ENCODE results near the gene KBTBD7. TPM values are rescaled to one million over a fixed set of nuclear protein-coding genes. Genes with fewer than 3 reads are reported as not detected.

Gene KBTBD7
- total RNA-seq, 2 donors from 2014 or later = 11.7 to 15.9 TPM

DNA sequence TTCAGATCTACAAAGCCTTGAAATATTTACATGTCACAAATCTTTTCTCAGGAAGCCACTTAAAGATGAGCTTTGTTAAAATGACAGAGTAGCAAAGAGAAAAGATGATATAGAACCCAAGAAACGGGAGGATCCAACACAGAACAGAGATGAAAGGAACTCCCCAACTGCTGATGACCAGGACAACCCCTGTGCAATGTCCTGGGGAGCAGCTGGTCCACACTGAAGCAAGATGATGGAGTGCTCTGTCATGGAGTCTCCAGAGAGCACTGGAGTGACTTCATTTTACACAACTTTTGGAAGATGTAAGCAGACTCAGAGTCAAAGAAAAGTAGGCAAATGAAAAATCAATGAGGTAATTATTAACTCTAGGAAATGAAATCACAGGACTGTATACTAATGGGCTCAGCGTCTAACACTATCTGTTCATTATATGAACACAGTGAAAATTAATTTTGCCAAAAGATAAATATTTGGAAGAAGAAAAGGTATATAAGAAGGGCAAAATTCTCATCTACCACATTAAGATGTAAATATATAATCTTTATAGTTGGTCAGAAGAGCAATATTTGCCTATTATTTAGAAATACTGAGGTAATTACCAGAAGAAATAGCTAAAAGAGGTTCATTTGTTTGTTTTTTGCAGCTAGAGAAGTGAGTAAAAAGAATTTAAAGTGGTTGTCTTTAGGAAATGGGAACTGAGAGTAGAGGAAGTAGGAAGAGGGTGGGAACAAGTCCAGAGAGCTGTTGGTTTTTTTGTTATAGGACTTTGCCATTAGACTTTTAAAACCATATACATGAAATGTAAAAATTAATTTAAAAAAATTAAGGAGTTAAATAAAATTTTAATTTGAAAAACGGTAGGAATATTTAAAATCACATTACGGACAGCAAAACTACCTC, 38.5 kb upstream of the KBTBD7 start:
- peaks cover 19% of the 10 kb centered on the region for H3K36me3 ChIP-seq (ENCODE audit: control insufficient read depth, insufficient read depth, low read length)
- no peak overlapping the region for H3K27ac ChIP-seq (ENCODE audit: low read depth, low read length)
- no peak overlapping the region for H3K4me3 Mint-ChIP-seq
- no peaks in the 10 kb centered on the region for H3K9me3 Mint-ChIP-seq
- TF ChIP-seq, protein P1, sequence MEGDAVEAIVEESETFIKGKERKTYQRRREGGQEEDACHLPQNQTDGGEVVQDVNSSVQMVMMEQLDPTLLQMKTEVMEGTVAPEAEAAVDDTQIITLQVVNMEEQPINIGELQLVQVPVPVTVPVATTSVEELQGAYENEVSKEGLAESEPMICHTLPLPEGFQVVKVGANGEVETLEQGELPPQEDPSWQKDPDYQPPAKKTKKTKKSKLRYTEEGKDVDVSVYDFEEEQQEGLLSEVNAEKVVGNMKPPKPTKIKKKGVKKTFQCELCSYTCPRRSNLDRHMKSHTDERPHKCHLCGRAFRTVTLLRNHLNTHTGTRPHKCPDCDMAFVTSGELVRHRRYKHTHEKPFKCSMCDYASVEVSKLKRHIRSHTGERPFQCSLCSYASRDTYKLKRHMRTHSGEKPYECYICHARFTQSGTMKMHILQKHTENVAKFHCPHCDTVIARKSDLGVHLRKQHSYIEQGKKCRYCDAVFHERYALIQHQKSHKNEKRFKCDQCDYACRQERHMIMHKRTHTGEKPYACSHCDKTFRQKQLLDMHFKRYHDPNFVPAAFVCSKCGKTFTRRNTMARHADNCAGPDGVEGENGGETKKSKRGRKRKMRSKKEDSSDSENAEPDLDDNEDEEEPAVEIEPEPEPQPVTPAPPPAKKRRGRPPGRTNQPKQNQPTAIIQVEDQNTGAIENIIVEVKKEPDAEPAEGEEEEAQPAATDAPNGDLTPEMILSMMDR (conservative IDR thresholded peaks at IDR 0.05) = no peak
- no peak for DNase-seq
- H3K9me3 ChIP-seq (ENCODE audit: control insufficient read depth, low read length) = no peaks in the 10 kb centered on the region
- 71 to 84% methylated on average over 1 to 2 of the region's 4 CpGs for WGBS, 2 experiments (ENCODE audit: insufficient coverage in 1 of 2, insufficient read length in 1 of 2)
- H3K9ac ChIP-seq (ENCODE audit: extremely low read depth, low read length, poor library complexity, severe bottlenecking) = no peak overlapping the region
- no peak overlapping the region for H3K4me3 ChIP-seq (ENCODE audit: low read length)
- no peaks in the 10 kb centered on the region for H3K27me3 Mint-ChIP-seq (ENCODE audit: insufficient read depth)
- H3K27me3 ChIP-seq (ENCODE audit: control insufficient read depth, insufficient read depth, low read length, poor library complexity, severe bottlenecking) = no peaks in the 10 kb centered on the region
- peaks cover 8% of the 10 kb centered on the region for H3K4me1 Mint-ChIP-seq
- no peak overlapping the region for H3K27ac Mint-ChIP-seq
- no peaks in the 10 kb centered on the region for H3K4me1 ChIP-seq (ENCODE audit: control insufficient read depth, insufficient read depth, low read length)
- H3K36me3 Mint-ChIP-seq (ENCODE audit: low read depth) = peaks cover 16% of the 10 kb centered on the region

DNA sequence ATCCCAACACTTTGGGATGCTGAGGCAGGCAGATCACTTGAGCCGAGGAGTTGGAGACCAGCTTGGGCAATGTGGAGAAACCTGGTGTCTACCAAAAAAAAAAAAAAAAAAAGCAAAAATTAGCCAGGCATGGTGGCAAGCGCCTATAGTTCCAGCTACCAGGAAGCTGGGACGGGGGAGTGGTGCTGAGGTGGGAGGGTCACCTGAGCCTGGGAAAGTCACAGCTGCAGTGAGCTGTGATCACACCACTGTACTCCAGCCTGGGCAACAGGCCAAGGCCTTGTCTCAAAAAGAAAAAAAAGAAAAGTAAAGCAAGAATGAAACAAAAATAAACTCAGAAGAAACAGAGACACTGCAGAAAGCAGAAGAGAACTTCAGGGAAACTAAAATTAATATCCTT, 37.4 kb upstream of the KBTBD7 start:
- Mint-ChIP-seq H3K4me3 (no peak overlapping the region), H3K9me3 (no peaks in the 10 kb centered on the region), H3K4me1 (peaks cover 8% of the 10 kb centered on the region), H3K27ac (peak overlapping the region; percentile 42), H3K36me3 (ENCODE audit: low read depth) (peaks cover 16% of the 10 kb centered on the region), H3K27me3 (ENCODE audit: insufficient read depth) (no peaks in the 10 kb centered on the region)
- Histone ChIP-seq H3K9ac (ENCODE audit: extremely low read depth, low read length, poor library complexity, severe bottlenecking) (no peak overlapping the region), H3K27me3 (ENCODE audit: control insufficient read depth, insufficient read depth, low read length, poor library complexity, severe bottlenecking) (no peaks in the 10 kb centered on the region), H3K9me3 (ENCODE audit: control insufficient read depth, low read length) (no peaks in the 10 kb centered on the region), H3K36me3 (ENCODE audit: control insufficient read depth, insufficient read depth, low read length) (peaks cover 19% of the 10 kb centered on the region), H3K4me3 (ENCODE audit: low read length) (no peak overlapping the region), H3K4me1 (ENCODE audit: control insufficient read depth, insufficient read depth, low read length) (no peaks in the 10 kb centered on the region), H3K27ac (ENCODE audit: low read depth, low read length) (no peak overlapping the region)
- 76 to 80% methylated on average over 1 to 3 of the region's 3 CpGs for WGBS, 2 experiments (ENCODE audit: insufficient coverage in 1 of 2, insufficient read length in 1 of 2)
- DNase-seq = peak; percentile 68
- TF ChIP-seq, protein P1 (conservative IDR thresholded peaks at IDR 0.05) = no peak

DNA sequence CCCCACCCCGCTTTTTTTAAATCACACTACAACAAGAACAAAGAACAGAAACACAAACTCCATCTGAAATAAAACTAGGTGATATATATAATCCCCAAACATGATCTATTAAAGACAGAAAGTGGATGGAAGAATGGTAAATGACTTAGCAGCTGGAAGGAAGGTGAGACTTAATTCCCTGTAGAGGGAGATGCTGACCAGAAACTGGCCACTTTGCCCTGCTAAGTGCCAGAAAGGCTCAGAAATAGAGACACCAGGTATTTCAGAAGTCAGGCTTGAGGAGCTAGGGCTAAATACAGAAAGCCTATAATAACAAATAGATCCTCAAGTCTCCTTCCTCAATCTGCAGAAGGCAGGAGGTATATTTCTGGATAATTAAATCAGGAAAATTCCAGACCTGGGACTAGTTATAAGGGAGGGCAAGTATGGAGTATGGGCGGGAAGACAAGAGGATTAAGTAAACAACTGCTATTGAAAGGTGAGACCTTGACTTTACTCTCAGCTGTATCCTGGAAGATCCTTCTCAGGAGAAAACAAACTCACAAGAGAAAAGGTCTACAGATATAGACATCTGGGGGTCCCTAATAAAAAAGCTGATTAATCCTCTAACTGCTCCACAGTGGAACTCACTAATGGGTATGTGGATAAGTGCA, 36.8 kb upstream of the KBTBD7 start:
- peak overlapping the region; percentile 67 for H3K27ac Mint-ChIP-seq
- no peak for DNase-seq
- no peaks in the 10 kb centered on the region for H3K4me1 ChIP-seq (ENCODE audit: control insufficient read depth, insufficient read depth, low read length)
- no peaks in the 10 kb centered on the region for H3K9me3 ChIP-seq (ENCODE audit: control insufficient read depth, low read length)
- TF ChIP-seq, protein P1 (conservative IDR thresholded peaks at IDR 0.05) = no peak
- no peak overlapping the region for H3K4me3 Mint-ChIP-seq
- peaks cover 12% of the 10 kb centered on the region for H3K36me3 ChIP-seq (ENCODE audit: control insufficient read depth, insufficient read depth, low read length)
- no peaks in the 10 kb centered on the region for H3K9me3 Mint-ChIP-seq
- H3K27me3 ChIP-seq (ENCODE audit: control insufficient read depth, insufficient read depth, low read length, poor library complexity, severe bottlenecking) = no peaks in the 10 kb centered on the region
- H3K27me3 Mint-ChIP-seq (ENCODE audit: insufficient read depth) = no peaks in the 10 kb centered on the region
- H3K36me3 Mint-ChIP-seq (ENCODE audit: low read depth) = peaks cover 13% of the 10 kb centered on the region
- 92 to 100% methylated on average over 1 to 2 of the region's 2 CpGs for WGBS, 2 experiments (ENCODE audit: insufficient coverage in 1 of 2, insufficient read length in 1 of 2)
- no peak overlapping the region for H3K27ac ChIP-seq (ENCODE audit: low read depth, low read length)
- H3K4me1 Mint-ChIP-seq = peaks cover 8% of the 10 kb centered on the region
- H3K9ac ChIP-seq (ENCODE audit: extremely low read depth, low read length, poor library complexity, severe bottlenecking) = no peak overlapping the region
- no peak overlapping the region for H3K4me3 ChIP-seq (ENCODE audit: low read length)

Measured in endodermal cell (in vitro differentiated cells).